PFSK-1 (cell line): Measurements from ENCODE around the gene MRPL33.

Experiments used
- FOXP2 ChIP-seq: optimal IDR thresholded peaks from 2 replicates; pipeline ENCODE3; 2011; ENCODE audit warnings: borderline replicate concordance, control low read depth, inconsistent platforms; ENCODE audit not compliant: insufficient read depth; ENCODE audit errors: extremely low read length, extremely low read depth
- POLR2AphosphoS5 ChIP-seq: IDR thresholded peaks from 2 replicates; pipeline ENCODE4 v1.6.1; 2012; ENCODE audit warnings: low read depth, mild to moderate bottlenecking, control low read depth, low read length, moderate library complexity
- SIN3A ChIP-seq: IDR thresholded peaks from 2 replicates; pipeline ENCODE4 v1.6.1; 2012; ENCODE audit warnings: mild to moderate bottlenecking, low read length, moderate library complexity, borderline replicate concordance; ENCODE audit not compliant: insufficient read depth
- TAF1 ChIP-seq: IDR thresholded peaks from 2 replicates; pipeline ENCODE4 v1.6.1; 2012; ENCODE audit warnings: low read length, control low read depth, borderline replicate concordance; ENCODE audit not compliant: insufficient read depth
- TF ChIP-seq, protein P1 (sequence below), 2 experiments: IDR thresholded peaks; 2 replicates each; pipeline versions ENCODE4 v1.6.1 to v1.8.0; 2011 to 2012; ENCODE audit warnings: low read depth in 2 of 2, low read length in 2 of 2, control low read depth in 1 of 2, inconsistent platforms in 1 of 2, mild to moderate bottlenecking in 1 of 2, moderate library complexity in 1 of 2; ENCODE audit not compliant: insufficient read depth in 1 of 2

Gene MRPL33

DNA sequence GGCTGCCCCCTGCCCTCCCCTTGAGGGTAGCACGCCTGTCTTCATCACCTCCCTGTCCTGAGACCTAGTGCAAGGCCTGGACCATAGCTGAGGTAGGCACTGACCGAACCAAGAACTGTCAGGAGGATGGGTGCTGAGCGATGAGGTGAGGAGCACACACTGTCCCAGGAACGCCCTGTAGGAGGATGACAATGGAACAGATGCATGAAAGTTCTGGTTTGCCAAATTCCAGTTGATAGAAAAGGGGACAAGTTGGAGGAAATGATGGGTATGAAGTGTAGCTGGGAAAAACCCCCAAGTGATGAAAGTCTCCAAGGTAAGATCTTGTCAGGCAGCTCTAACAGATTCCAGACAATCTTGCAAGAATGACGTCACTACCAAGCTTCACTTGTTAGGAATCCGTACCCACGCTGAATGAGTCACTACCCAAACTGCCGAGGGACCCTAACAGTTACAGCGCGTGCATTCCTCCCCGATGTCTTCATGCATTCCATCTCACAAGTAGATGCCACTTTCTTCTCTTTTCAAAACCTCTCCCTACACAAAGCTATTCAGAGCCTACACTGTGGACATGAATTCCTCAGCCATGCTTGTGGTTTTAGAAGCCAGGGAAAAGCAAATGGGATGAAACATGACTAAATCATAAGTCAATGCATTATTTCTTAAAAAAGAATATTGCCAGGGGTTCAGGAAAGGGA is 27.6 kb downstream of the MRPL33 start:
- TF ChIP-seq FOXP2 (no peak), POLR2AphosphoS5 (no peak), TAF1 (no peak), SIN3A (no peak)
- TF ChIP-seq, protein P1, sequence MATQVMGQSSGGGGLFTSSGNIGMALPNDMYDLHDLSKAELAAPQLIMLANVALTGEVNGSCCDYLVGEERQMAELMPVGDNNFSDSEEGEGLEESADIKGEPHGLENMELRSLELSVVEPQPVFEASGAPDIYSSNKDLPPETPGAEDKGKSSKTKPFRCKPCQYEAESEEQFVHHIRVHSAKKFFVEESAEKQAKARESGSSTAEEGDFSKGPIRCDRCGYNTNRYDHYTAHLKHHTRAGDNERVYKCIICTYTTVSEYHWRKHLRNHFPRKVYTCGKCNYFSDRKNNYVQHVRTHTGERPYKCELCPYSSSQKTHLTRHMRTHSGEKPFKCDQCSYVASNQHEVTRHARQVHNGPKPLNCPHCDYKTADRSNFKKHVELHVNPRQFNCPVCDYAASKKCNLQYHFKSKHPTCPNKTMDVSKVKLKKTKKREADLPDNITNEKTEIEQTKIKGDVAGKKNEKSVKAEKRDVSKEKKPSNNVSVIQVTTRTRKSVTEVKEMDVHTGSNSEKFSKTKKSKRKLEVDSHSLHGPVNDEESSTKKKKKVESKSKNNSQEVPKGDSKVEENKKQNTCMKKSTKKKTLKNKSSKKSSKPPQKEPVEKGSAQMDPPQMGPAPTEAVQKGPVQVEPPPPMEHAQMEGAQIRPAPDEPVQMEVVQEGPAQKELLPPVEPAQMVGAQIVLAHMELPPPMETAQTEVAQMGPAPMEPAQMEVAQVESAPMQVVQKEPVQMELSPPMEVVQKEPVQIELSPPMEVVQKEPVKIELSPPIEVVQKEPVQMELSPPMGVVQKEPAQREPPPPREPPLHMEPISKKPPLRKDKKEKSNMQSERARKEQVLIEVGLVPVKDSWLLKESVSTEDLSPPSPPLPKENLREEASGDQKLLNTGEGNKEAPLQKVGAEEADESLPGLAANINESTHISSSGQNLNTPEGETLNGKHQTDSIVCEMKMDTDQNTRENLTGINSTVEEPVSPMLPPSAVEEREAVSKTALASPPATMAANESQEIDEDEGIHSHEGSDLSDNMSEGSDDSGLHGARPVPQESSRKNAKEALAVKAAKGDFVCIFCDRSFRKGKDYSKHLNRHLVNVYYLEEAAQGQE (IDR thresholded peaks at IDR 0.05; ENCODE audit: insufficient read depth in 1 of 2, low read depth in 2 of 2, low read length in 2 of 2) = no peak

DNA sequence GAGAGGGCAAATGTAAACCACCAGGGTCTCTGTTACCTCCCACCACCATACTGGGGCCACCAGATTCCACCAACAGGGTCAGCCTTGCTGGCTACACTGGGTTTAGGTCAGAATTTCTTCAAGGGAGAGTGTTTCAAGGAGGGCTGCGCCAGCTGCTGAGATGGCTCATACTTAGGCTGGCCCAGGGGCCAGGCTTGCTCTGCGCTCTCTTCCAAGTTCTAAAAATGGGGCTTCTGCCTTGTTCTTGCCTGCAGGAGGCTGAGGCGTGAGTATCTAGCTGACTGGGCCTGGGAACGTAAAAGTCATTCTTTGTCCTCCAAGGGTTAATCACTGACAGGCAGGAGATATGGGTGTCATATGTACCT is 28.1 kb downstream of the MRPL33 start:
- TF ChIP-seq TAF1 (no peak), POLR2AphosphoS5 (no peak), SIN3A (no peak), FOXP2 (no peak)
- TF ChIP-seq, protein P1 (IDR thresholded peaks at IDR 0.05; ENCODE audit: insufficient read depth in 1 of 2, low read depth in 2 of 2, low read length in 2 of 2) = no peak

DNA sequence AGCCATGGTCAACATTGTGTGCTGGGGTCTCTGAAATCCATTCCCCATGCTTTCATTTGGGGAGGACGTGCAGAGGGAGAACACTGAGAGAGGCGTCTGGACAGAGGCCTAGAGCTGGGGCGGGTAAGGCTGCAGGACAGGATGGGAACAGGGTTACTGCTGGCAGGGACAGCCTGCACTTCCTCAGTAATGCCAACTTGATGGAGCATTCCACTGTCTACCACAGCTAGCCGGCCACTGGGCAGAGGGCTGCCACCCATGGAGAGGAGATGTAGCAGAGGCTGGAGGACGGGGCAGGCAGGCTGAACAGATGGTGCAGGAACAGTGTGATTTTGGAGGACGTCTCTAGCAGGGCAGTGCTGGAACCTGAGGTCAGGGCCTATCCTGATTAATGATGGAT is 29.3 kb downstream of the MRPL33 start:
- TF ChIP-seq TAF1 (no peak), SIN3A (no peak), POLR2AphosphoS5 (no peak), FOXP2 (no peak)

DNA sequence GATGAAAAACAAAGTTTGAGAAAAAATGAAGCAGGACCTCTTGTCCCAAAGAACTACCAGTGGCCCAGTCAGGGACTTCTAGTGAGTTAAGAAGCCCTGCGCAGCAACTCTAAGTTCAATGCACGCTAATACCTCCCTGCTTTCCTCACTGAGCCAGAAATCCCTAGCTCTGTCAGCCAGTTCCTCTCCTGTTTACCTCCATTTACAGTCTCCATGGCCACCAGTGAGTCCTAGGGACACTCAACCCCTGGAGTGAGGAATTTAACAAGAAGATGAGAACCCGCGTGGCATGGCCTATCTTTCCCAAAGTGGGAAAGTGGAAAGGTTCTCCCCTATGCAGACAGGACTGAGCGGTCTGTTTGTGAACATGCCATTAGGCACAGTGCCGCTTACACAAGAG is 31.0 kb downstream of the MRPL33 start:
- TF ChIP-seq POLR2AphosphoS5 = no peak
- no peak for TF ChIP-seq FOXP2
- no peak for TF ChIP-seq TAF1
- TF ChIP-seq SIN3A = no peak
- TF ChIP-seq, protein P1 (IDR thresholded peaks at IDR 0.05; ENCODE audit: insufficient read depth in 1 of 2, low read depth in 2 of 2, low read length in 2 of 2) = no peak

DNA sequence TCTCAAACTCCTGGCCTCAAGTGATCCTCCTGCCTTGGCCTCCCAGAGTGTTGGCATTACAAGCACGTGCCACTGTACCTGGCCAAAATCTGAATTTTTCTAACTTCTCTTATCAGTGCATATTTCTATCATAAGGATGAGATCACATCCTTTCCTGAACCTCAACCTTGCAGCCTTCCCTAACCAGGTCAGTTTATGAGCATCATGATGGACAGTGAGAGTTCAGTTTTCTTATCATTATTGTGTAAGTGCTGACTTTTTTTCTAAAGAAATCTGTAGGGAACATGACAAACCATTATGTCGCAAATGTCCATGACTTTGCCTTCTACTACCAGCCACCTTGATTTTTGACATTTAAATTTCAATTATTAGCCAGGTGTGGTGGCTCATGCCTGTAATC is 31.5 kb downstream of the MRPL33 start:
- TF ChIP-seq FOXP2 (no peak), SIN3A (no peak), POLR2AphosphoS5 (no peak), TAF1 (no peak)
- TF ChIP-seq, protein P1 (IDR thresholded peaks at IDR 0.05; ENCODE audit: insufficient read depth in 1 of 2, low read depth in 2 of 2, low read length in 2 of 2) = no peak
